Right lobe of liver (tissue), 6 donors: ENCODE measurements around the gene NFATC1. TPM values are rescaled to one million over a fixed set of nuclear protein-coding genes. Genes with fewer than 3 reads are reported as not detected.
A peak's percentile ranks its signal among the peaks of the same experiment; 100 is the strongest.

Experiments
- ATAC-seq, 4 donors: fragments of 200-7000 bp; cut with Tn5 transposase; one replicate each; pipeline ENCODE4 v1.9.1; 2020; ENCODE audit warnings: mild to moderate bottlenecking in 4 of 4, moderate library complexity in 4 of 4
- DNase-seq, 3 donors: peaks; one replicate each; pipeline ENCODE4 v3.0.0-alpha.2; 2020
- H3K27ac ChIP-seq, 3 donors: fragments of 200-600 bp; one replicate each; pipeline ENCODE4 v1.8.0; 2022
- H3K27me3 ChIP-seq, 2 donors: fragments of 200-600 bp; one replicate each; pipeline ENCODE4 v1.8.0; 2022
- H3K36me3 ChIP-seq, 4 donors: fragments of 200-600 bp; sonication (generic) in 1 of 4; one replicate each; pipeline versions ENCODE4 v1.5.1 to v1.8.0; 2017 to 2022; ENCODE audit warnings: control low read depth in 1 of 4
- H3K4me1 ChIP-seq, 4 donors: fragments of 200-600 bp; sonication (generic) in 1 of 4; one replicate each; pipeline versions ENCODE4 v1.5.1 to v1.8.0; 2017 to 2022; ENCODE audit warnings: control low read depth in 1 of 4
- H3K4me3 ChIP-seq, 3 donors: fragments of 200-600 bp; one replicate each; pipeline ENCODE4 v1.8.0; 2022
- H3K9me3 ChIP-seq, 4 donors: fragments of 200-600 bp; sonication (generic) in 1 of 4; one replicate each; pipeline versions ENCODE4 v1.5.1 to v1.8.0; 2017 to 2022; ENCODE audit warnings: control low read depth in 1 of 4
- POLR2A ChIP-seq: fragments of 450-650 bp; IDR thresholded peaks from one replicate; pipeline ENCODE4 v1.6.1; 2017; ENCODE audit warnings: antibody characterized with exemption, mild to moderate bottlenecking
- WGBS: methylation state at CpG from one replicate; pipeline ENCODE4 v1.1.6; 2018; ENCODE audit warnings: low coverage, low lambda C conversion rate; ENCODE audit not compliant: insufficient coverage; ENCODE audit errors: missing lambda C conversion rate; 5-methylcytosine and 5-hydroxymethylcytosine counted together
- intact Hi-C, 2 donors: fragments of 100-400 bp; cut with DNase I; formaldehyde crosslinking; loops; one replicate each; pipeline versions ENCODE4 v1.11.2 to v1.14.1; 2022
- total RNA-seq, 6 experiments: library from RNA; depleted of rRNA in 2 of 6; stranded (reverse); fragments of >200 nt in 2 of 6; fragmentation: NEBNext Ultra II Directional in 3 of 6; extraction: Animal tissue kit (Norgen Biotek cat#: 25700) in 3 of 6; gene quantifications; one replicate each; pipeline versions ENCODE4 v1.1.0 to v1.2.4, GENCODE V29; 2016 to 2023
- TF ChIP-seq, protein P1 (sequence below), 4 donors: fragments of 200-600 bp in 3 of 4; fragments of 450-650 bp in 1 of 4; IDR thresholded peaks; one replicate each; pipeline versions ENCODE4 v1.5.1 to v1.8.0; 2016 to 2022; ENCODE audit warnings: antibody characterized with exemption in 4 of 4, mild to moderate bottlenecking in 2 of 4
- donor health status: DM: no; HTN: yes; CAD: no.
- donor health status: DM: no; HTN: no; CAD: no.
- donor health status: DM: no; HTN: no; CAD: no.
- donor health status: DM: no; HTN: yes; CAD: no.
- donor health status: DM: no; HTN: yes; CAD: no.

The NFATC1 gene
- total RNA-seq, 6 experiments from 2014 or later = 1.00 to 4.3 (median 2.9) TPM

DNA sequence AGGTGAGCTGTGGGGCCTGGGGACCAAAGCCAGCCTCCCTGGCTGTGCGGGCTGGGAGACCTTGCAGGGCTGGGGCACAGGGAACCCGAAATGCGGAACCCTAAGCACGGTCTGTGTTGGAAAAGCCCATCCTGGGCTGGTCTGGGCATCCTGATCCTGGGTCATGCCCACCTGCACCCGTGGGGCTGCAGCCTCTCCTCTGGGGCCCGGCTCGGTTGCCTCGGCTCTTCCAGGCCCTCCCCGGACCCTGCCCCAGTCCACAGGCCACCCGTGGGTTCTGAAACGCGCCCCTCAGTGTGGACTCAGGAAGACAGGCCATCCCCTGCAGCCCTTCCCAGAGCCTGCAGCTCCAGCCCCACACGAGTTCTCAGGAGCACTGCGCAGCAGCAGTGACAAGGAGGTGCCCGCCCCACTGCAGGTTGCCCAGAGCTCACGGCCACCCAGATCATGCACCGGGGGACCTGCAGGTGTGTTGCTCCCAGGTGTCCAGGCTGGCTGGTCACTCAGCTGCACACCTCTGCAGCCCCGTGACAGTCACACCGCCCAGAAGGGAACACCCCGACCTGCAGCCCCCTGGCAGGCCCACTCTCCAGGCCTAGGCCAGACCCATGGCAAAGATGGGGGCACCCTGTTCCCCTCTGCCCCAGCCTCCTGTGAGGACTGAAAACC is 12.2 kb upstream of the NFATC1 start:
- peak in 1 of 3 donors; percentile 53 for DNase-seq
- H3K27me3 ChIP-seq = peaks cover 3 to 5% of the 10 kb centered on the region in 2 donors
- WGBS = 92% methylated on average over 4 of the region's 20 CpGs
- no peak overlapping the region for H3K4me3 ChIP-seq
- no peak overlapping the region for H3K27ac ChIP-seq
- H3K9me3 ChIP-seq = no peaks in the 10 kb centered on the region
- no peaks in the 10 kb centered on the region for H3K36me3 ChIP-seq
- intact Hi-C loops = loop anchor here (5.0 kb wide), 2 partner anchors 144 to 259 kb away; no protein-coding TSS in a partner anchor
- peak in 1 of 4 donors; percentile 3 for ATAC-seq
- H3K4me1 ChIP-seq = no peaks in the 10 kb centered on the region
- no peak for TF ChIP-seq POLR2A
- TF ChIP-seq, protein P1, sequence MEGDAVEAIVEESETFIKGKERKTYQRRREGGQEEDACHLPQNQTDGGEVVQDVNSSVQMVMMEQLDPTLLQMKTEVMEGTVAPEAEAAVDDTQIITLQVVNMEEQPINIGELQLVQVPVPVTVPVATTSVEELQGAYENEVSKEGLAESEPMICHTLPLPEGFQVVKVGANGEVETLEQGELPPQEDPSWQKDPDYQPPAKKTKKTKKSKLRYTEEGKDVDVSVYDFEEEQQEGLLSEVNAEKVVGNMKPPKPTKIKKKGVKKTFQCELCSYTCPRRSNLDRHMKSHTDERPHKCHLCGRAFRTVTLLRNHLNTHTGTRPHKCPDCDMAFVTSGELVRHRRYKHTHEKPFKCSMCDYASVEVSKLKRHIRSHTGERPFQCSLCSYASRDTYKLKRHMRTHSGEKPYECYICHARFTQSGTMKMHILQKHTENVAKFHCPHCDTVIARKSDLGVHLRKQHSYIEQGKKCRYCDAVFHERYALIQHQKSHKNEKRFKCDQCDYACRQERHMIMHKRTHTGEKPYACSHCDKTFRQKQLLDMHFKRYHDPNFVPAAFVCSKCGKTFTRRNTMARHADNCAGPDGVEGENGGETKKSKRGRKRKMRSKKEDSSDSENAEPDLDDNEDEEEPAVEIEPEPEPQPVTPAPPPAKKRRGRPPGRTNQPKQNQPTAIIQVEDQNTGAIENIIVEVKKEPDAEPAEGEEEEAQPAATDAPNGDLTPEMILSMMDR (IDR thresholded peaks at IDR 0.05) = no peak

DNA sequence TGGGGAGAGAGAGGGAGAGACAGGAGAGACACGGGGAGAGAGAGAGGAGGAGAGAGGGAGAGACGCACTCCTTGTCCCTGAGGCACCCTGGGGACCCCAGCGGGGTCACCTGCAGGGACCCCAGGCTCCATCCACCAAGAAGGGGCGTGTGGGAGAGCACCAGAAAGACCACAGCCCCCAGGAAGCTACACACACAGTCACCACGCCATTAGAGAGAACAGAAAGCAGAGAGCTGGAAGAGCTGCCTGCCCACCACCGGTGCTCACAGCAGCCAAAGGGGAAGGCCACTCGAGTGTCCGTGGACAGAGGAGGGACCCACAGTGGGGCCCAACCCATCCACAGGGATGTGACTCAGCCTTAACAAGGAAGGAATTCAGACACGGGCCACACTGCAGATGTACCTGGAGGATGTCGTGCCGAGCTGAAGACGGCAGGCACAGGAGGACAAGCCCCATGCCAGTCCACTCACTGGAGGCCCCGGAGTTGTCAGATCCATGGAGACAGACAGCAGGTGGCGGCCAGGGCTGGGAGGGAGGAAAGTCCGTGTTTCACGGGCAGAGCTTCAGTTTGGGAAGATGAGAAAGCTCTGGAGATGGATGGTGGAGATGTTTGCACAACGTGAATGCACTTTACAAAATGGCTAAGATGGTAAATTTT is 11.5 kb upstream of the NFATC1 start:
- Histone ChIP-seq H3K9me3 (no peaks in the 10 kb centered on the region), H3K36me3 (no peaks in the 10 kb centered on the region), H3K27ac (no peak overlapping the region), H3K27me3 (peaks cover 5 to 8% of the 10 kb centered on the region in 2 donors), H3K4me1 (no peaks in the 10 kb centered on the region), H3K4me3 (no peak overlapping the region)
- DNase-seq (no peak), ATAC-seq (no peak)
- WGBS = 29% methylated on average over 8 of the region's 17 CpGs
- intact Hi-C loops = loop anchor here (5.0 kb wide), 2 partner anchors 143 to 258 kb away; no protein-coding TSS in a partner anchor
- no peak for TF ChIP-seq POLR2A
- TF ChIP-seq, protein P1 (IDR thresholded peaks at IDR 0.05) = no peak

DNA sequence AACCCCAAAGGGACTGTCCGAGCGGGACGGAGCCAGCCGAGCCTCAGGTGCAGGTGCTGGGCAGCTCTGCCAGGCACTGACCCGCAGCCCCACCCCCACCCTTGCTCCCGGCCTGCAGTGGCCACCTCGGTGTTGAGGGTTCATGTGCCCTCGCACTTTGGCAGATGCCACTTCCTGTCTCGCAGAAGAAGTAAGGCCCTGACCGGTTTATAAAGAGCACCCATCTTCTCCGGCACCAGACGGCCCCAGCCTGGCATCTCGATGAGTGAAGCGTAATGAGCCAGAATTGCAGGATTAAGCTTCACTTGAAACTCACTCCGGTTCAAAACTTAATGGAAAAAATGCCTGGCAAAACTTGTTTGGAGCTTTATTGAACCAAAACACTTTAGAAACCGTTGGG is 10.9 kb upstream of the NFATC1 start:
- intact Hi-C loops = loop anchor here (5.0 kb wide), 2 partner anchors 142 to 257 kb away; no protein-coding TSS in a partner anchor
- no peak for TF ChIP-seq POLR2A
- TF ChIP-seq, protein P1 (IDR thresholded peaks at IDR 0.05) = no peak
- Histone ChIP-seq H3K9me3 (no peaks in the 10 kb centered on the region), H3K27ac (no peak overlapping the region), H3K4me3 (no peak overlapping the region), H3K4me1 (no peaks in the 10 kb centered on the region), H3K36me3 (no peaks in the 10 kb centered on the region), H3K27me3 (peaks cover 5 to 8% of the 10 kb centered on the region in 2 donors)
- 95% methylated on average over 3 of the region's 16 CpGs for WGBS
- DNase-seq (no peak), ATAC-seq (no peak)

DNA sequence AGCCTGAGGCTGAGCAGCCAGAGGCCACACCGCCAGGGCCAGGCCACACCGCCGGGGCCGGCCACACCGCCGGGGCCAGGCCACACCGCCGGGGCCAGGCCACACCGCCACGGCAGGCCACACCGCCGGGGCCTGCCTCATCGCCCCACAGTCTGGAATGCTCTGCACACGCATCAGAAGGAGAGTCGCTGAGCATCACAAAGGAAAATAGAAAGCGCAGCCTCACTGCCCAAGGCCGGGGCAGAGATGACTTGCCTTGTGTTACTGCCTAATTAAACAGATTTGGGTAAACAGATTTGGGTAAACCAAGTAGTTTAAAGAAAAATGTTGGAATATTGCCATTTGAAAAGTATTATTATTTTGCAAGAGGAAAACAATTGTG is 10.4 kb upstream of the NFATC1 start:
- no peak for DNase-seq
- H3K27ac ChIP-seq = no peak overlapping the region
- H3K27me3 ChIP-seq = peaks cover 5 to 8% of the 10 kb centered on the region in 2 donors
- 75% methylated on average over 15 of the region's 17 CpGs for WGBS
- no peak for ATAC-seq
- H3K36me3 ChIP-seq = no peaks in the 10 kb centered on the region
- H3K4me1 ChIP-seq = no peaks in the 10 kb centered on the region
- no peak overlapping the region for H3K4me3 ChIP-seq
- intact Hi-C loops = no loop called here
- no peaks in the 10 kb centered on the region for H3K9me3 ChIP-seq
- no peak for TF ChIP-seq POLR2A
- TF ChIP-seq, protein P1 (IDR thresholded peaks at IDR 0.05) = no peak
